Caco-2 (cell line): ENCODE results near the gene NEMP1. TPM values are rescaled to one million over a fixed set of nuclear protein-coding genes. Genes with fewer than 3 reads are reported as not detected.
A peak's percentile ranks its signal among the peaks of the same experiment; 100 is the strongest.

Experiments used
- BruUV-seq: library from RNA; stranded (reverse); fragments of 400-500 nt; replicated peaks from 2 replicates; lab custom pipeline; 2021; lab: Mats Ljungman, UMichigan
- CTCF ChIA-PET: fragments of 300-600 bp; sonication (Branson Sonifier 250); formaldehyde crosslinking; loops from one replicate; lab custom pipeline; 2022; ENCODE audit warnings: antibody characterized with exemption; lab: Charles Lee
- POLR2A ChIA-PET: fragments of 300-600 bp; sonication (Branson Sonifier 250); formaldehyde crosslinking; loops from one replicate; lab custom pipeline; 2022; ENCODE audit warnings: antibody characterized with exemption; lab: Charles Lee
- DNase-seq, 2 experiments: peaks; one replicate each; pipeline versions ENCODE4 v3.0.0 to v3.0.0-alpha.2; 2020 to 2022
- H3K27me3 ChIP-seq: replicated peaks from 2 replicates; pipeline ENCODE4 v1.6.0; 2011; ENCODE audit warnings: low read length; ENCODE audit not compliant: control insufficient read depth, insufficient read depth
- H3K36me3 ChIP-seq: 2 replicates; pipeline ENCODE4 v1.5.1; 2011; ENCODE audit warnings: low read length; ENCODE audit not compliant: control insufficient read depth, insufficient read depth
- H3K4me1 ChIP-seq: fragments of 250-450 bp; sonication (Bioruptor Pico); 2 replicates; pipeline ENCODE4 v1.5.1; 2020; ENCODE audit warnings: mild to moderate bottlenecking
- H3K4me3 ChIP-seq: 2 replicates; pipeline ENCODE4 v1.5.1; 2011; ENCODE audit warnings: low read depth, mild to moderate bottlenecking, control low read depth, low read length
- H3K9me3 ChIP-seq: fragments of 250-450 bp; sonication (Bioruptor Pico); 2 replicates; pipeline ENCODE4 v1.5.1; 2020; ENCODE audit warnings: mild to moderate bottlenecking, moderate library complexity
- H3K27ac Mint-ChIP-seq: one replicate; pipeline ENCODE4 v1.8.0; 2022; ENCODE audit warnings: mixed read lengths; ENCODE audit not compliant: unreplicated experiment
- H3K27me3 Mint-ChIP-seq: one replicate; pipeline ENCODE4 v1.8.0; 2022; ENCODE audit warnings: mixed read lengths; ENCODE audit not compliant: insufficient read depth, unreplicated experiment
- H3K36me3 Mint-ChIP-seq: one replicate; pipeline ENCODE4 v1.8.0; 2022; ENCODE audit warnings: mild to moderate bottlenecking, mixed read lengths; ENCODE audit not compliant: insufficient read depth, unreplicated experiment
- H3K4me1 Mint-ChIP-seq: one replicate; pipeline ENCODE4 v1.8.0; 2022; ENCODE audit warnings: low read depth, mixed read lengths; ENCODE audit not compliant: unreplicated experiment
- H3K4me3 Mint-ChIP-seq: one replicate; pipeline ENCODE4 v1.8.0; 2022; ENCODE audit warnings: mild to moderate bottlenecking, moderate library complexity, mixed read lengths; ENCODE audit not compliant: unreplicated experiment
- H3K9me3 Mint-ChIP-seq: one replicate; pipeline ENCODE4 v1.8.0; 2022; ENCODE audit warnings: mixed read lengths; ENCODE audit not compliant: unreplicated experiment
- CTCF ChIP-seq, 2 experiments: fragments of 200-600 bp in 1 of 2; IDR thresholded peaks; 1 replicate in 1 of 2; 2 replicates in 1 of 2; pipeline versions ENCODE4 v1.5.1 to v1.8.0; 2011 to 2022; ENCODE audit warnings: antibody characterized with exemption in 1 of 2, control low read depth in 1 of 2, inconsistent platforms in 1 of 2, low read depth in 1 of 2, low read length in 1 of 2, mild to moderate bottlenecking in 1 of 2, moderate library complexity in 1 of 2; ENCODE audit not compliant: insufficient read depth in 1 of 2, severe bottlenecking in 1 of 2, unreplicated experiment in 1 of 2
- intact Hi-C: fragments of 100-400 bp; cut with micrococcal nuclease; formaldehyde crosslinking; loops from one replicate; pipeline ENCODE4 v1.10.0; 2022; ENCODE audit not compliant: unreplicated experiment
- total RNA-seq: library from RNA; stranded (reverse); gene quantifications from 2 replicates; pipeline ENCODE4 v1.2.3, GENCODE V29; 2022

NEMP1 gene
- total RNA-seq, 1 experiment from 2014 or later, result 40.1 TPM

- H3K27me3 ChIP-seq, result no peaks in the 10 kb centered on the region
- CTCF ChIA-PET, result no interaction called here
- Mint-ChIP-seq H3K27me3 (no peaks in the 10 kb centered on the region), H3K36me3 (peaks cover 9% of the 10 kb centered on the region), H3K4me1 (peaks cover 3% of the 10 kb centered on the region), H3K9me3 (no peaks in the 10 kb centered on the region), H3K27ac (no peak overlapping the region), H3K4me3 (no peak overlapping the region)
- TF ChIP-seq CTCF (IDR thresholded peaks at IDR 0.05; ENCODE audit: insufficient read depth in 1 of 2, low read depth in 1 of 2, low read length in 1 of 2, severe bottlenecking in 1 of 2, unreplicated experiment in 1 of 2), result no peak
- no peaks in the 10 kb centered on the region for H3K9me3 ChIP-seq
- H3K4me1 ChIP-seq, result peaks cover 11% of the 10 kb centered on the region
- POLR2A ChIA-PET, result no interaction called here
- intact Hi-C loops, result no loop called here
- no peak for DNase-seq
- no TSS peak for BruUV-seq
- H3K36me3 ChIP-seq, result peaks cover 2% of the 10 kb centered on the region; the same call in 1 of the 2 replicates
- no peak overlapping the region for H3K4me3 ChIP-seq
Measured at GRCh38 chr12:57104292-57104910, 25.8 kb upstream of the NEMP1 start.

GRCh38 chr12:57103856-57104255 lies 25.3 kb upstream of the NEMP1 start:
- ChIA-PET CTCF (no interaction called here), POLR2A (no interaction called here)
- no peak for DNase-seq
- H3K4me1 ChIP-seq, result peaks cover 11% of the 10 kb centered on the region
- no peak for TF ChIP-seq CTCF (IDR thresholded peaks at IDR 0.05; ENCODE audit: insufficient read depth in 1 of 2, low read depth in 1 of 2, low read length in 1 of 2, severe bottlenecking in 1 of 2, unreplicated experiment in 1 of 2)
- Mint-ChIP-seq H3K27me3 (no peaks in the 10 kb centered on the region), H3K4me1 (no peaks in the 10 kb centered on the region), H3K9me3 (no peaks in the 10 kb centered on the region), H3K36me3 (peaks cover 9% of the 10 kb centered on the region), H3K4me3 (no peak overlapping the region), H3K27ac (no peak overlapping the region)
- intact Hi-C loops, result no loop called here
- H3K9me3 ChIP-seq, result no peaks in the 10 kb centered on the region
- H3K27me3 ChIP-seq, result no peaks in the 10 kb centered on the region
- BruUV-seq, result no TSS peak
- no peak overlapping the region for H3K4me3 ChIP-seq
- peaks cover 2% of the 10 kb centered on the region; the same call in 1 of the 2 replicates for H3K36me3 ChIP-seq

- TF ChIP-seq CTCF (IDR thresholded peaks at IDR 0.05; ENCODE audit: insufficient read depth in 1 of 2, low read depth in 1 of 2, low read length in 1 of 2, severe bottlenecking in 1 of 2, unreplicated experiment in 1 of 2), result no peak
- ChIA-PET CTCF (interaction anchor here (0.6 to 1.8 kb wide), 5 partner anchors 9 to 33 kb away, joined by 3 to 36 read pairs (median 3); partner anchors contain the start of gene STAT6), POLR2A (interaction anchor here (0.6 to 2.3 kb wide), 3 partner anchors 9 to 26 kb away, joined by 3 to 15 read pairs (median 5); partner anchors contain the start of gene STAT6)
- Histone ChIP-seq H3K4me1 (peaks cover 11% of the 10 kb centered on the region), H3K36me3 (peaks cover 2% of the 10 kb centered on the region; the same call in 1 of the 2 replicates), H3K9me3 (no peaks in the 10 kb centered on the region), H3K4me3 (no peak overlapping the region), H3K27me3 (no peaks in the 10 kb centered on the region)
- Mint-ChIP-seq H3K27me3 (no peaks in the 10 kb centered on the region), H3K4me3 (no peak overlapping the region), H3K27ac (peak overlapping the region; percentile 78), H3K36me3 (peaks cover 9% of the 10 kb centered on the region), H3K4me1 (no peaks in the 10 kb centered on the region), H3K9me3 (no peaks in the 10 kb centered on the region)
- peak; percentile 68 to 76 for DNase-seq
- intact Hi-C loops, result loop anchor here (1.0 kb wide), 1 partner anchor 9 kb away; the partner anchor contains the start of gene STAT6
- no TSS peak for BruUV-seq
Measured at GRCh38 chr12:57101892-57102695, 23.5 kb upstream of the NEMP1 start.
